Stimulated activated CD8-positive, alpha-beta memory T cell treated with anti-CD3 and anti-CD28 coated beads, Interleukin-7, amount 100 ng/mL, for 1 hour (primary cell): ENCODE results near the gene SMAD4.
"Not testable (repeated sequence)": the region's sequence is repeated elsewhere in the genome, so short reads cannot be mapped to it uniquely, and the experiment has no call there.

Experiments used
- DNase-seq, 2 donors: peaks; one replicate each; pipeline ENCODE4 v3.0.0-alpha.2; 2020; ENCODE audit warnings: low read depth in 2 of 2

The SMAD4 gene

DNA sequence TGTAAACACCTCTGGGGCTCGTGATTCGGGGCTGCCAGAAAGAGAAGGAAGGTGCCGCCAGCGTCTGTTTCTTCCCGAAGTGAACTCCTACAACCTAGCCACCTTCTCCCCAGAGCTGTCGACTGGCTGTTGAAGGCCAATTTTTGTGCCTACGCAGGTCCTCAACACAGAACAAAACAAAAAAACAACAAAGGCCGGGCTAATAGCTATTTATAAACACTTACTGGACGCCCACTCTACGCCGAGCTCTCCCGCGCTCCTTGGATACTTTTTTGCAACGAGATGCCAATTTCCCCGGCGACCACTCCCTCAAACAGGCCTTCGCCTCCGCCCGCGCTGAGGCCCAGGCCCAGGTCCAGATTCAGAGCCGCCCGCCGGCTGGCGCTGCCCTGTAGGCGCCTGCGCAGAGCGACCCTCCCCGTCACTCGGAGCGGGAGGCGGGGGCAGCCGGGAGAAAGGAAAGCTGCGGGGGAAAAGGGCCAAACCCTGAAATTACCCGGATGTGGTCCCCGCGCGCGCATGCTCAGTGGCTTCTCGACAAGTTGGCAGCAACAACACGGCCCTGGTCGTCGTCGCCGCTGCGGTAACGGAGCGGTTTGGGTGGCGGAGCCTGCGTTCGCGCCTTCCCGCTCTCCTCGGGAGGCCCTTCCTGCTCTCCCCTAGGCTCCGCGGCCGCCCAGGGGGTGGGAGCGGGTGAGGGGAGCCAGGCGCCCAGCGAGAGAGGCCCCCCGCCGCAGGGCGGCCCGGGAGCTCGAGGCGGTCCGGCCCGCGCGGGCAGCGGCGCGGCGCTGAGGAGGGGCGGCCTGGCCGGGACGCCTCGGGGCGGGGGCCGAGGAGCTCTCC is at the start of gene SMAD4:
SMAD4 (plus strand) TSS at position 520 of the 843 bp plus-strand sequence. CDS start 16,834 bp downstream, outside the sequence.
- peak; percentile 95 to 99 for DNase-seq

DNA sequence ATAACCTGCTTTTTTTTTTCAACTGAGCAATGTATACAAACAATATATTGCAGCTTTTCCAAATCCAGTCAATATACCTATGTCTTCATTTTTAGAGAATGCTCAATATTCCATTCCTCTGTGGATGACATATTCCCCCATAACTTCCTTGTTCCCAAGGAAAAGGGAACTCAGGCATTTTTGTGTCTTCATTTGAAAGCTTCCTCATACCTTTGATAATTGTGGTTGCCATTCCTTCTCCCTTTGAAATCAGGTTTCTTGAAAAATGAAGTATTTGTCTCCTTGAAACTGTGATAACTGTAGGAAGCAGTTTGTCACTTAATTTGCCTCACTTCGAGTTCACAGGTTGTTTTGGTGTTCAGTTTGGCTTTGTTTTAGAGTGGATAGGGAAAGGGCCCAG is 48.6 kb upstream of the SMAD4 start:
- DNase-seq: no peak

DNA sequence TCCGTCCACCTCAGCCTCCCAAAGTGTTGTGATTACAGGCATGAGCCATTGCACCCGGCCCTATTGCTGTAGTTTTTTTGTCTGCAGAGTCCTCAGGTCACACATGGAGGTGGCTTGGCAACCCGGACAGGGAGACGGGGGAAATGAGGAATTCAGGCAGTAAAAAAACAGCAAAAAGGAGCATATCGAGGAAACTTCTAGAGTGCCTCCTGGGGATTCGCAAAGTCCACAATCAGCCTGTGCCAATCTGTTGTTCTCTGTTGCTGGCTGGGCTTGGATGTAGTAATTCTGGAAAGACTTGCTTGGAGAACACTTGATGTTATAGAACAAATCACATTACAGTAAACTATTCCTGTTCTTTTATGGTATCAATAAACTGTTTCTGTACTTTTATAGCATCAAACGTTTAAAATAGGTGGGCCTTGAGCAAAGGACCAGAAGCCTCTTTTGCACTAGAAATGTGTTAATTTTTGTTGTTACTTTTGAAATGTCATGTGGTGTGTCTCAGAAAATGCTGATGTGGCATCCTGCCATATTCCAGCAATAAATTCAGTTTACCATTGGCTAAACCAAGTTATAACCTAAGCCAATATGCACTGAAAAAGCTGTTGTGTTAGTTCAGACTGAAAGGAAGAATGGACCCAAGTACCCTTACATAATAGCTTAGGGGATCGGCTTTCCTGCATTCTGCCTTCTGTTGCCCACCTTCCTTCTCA is 47.8 kb upstream of the SMAD4 start:
- no peak for DNase-seq

DNA sequence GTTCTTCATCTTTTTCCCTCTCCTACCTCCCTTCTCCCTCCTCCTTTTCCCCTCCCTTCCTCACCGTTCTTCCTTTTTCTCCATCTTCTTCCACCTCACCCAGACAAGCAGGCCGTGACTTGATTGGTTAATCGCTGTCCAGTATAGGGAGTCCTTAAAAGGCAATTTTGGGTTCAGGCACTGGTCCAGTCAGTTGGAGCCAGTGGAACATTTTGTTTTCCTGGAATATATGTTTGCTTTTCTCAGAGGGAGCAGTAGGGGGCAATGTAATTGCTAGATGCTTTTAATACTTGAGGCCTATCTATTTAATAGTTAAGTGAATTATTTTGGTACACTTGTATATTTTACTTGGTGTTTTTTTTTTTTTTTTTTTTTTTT is 47.2 kb upstream of the SMAD4 start:
- DNase-seq: no peak

DNA sequence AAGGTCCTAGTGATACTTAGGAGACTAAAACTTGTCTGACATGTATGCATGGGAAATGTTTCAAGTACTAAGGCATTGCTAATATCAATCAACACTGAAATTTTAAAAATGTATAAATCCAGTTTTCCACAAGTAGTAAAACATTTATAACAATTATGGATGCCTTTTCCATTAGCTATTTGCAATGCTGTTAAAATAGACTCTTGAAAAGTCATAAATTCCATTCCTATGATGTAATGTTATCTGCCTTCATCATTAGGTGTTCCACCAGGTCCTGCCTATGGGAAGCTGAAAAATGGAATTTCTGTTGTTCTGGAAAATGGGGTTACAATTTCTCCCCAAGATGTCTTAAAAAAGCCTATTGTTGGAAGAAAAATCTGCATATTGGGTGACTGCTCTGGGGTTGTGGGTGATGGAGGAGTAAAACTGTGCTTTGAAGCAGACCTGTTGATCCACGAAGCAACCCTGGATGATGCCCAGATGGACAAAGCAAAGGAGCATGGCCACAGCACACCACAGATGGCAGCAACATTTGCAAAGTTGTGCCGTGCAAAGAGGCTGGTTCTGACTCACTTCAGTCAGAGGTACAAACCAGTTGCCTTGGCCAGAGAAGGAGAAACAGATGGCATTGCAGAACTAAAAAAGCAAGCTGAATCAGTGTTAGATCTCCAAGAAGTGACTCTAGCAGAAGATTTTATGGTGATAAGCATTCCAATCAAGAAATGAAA is 43.5 kb upstream of the SMAD4 start:
- no peak for DNase-seq

DNA sequence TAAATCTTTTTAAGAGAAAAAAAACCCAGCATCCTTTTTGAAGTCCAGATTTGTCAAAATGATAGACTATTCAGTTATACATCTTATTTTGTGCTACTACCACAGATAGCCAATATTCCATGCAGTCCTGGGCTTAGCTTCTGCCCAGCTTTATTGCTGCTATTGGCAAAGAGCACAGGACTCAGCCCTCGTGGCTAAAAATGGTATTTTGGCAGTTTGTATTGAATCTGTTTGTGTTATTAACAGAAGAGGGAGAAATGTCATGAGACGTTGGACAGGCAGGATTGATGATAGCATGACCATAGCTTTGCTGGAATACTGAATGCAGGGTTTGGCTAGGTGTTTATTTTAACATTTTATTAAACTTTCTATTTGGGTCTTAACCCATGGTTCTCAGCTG is 42.8 kb upstream of the SMAD4 start:
- DNase-seq: no peak

DNA sequence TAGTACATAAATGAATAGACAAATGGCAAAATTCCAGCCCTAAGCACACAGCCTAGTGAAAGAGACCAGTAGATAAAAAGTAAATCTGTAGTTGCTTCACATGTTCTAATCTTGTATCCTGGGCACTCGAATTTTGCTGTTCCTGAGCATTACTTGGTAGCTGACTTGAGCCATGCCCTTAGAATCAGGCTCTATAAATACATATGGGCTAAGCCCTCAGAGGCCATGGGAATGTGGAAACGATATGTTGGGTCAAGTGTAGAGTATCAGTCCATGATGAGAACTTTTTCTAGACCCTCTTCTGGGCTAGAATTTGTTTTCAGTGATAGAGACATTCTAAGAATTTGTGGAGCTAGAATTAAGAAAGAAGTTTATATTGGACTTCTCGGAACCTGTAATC is 40.3 kb upstream of the SMAD4 start:
- no peak for DNase-seq

DNA sequence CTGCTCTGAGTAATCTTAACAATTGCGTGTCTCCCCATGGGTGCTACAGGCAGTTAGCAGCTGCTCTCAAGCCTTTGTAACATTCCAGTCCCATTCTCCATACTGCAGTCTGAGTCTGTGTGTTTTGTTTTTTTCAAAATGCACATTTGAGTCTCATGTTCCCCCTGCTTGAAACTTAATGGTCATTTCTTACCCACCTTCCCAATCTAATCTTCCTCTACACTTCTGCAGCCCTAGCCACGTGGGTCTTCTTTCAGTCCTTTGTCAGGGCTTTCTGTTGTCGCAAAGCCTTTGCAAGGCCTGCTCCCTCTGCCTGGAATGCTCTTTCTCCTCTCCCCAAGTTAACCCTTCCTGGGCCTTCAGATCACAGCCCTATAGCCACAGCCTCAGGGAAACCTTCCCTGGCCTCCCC is 37.7 kb upstream of the SMAD4 start:
- no peak for DNase-seq

DNA sequence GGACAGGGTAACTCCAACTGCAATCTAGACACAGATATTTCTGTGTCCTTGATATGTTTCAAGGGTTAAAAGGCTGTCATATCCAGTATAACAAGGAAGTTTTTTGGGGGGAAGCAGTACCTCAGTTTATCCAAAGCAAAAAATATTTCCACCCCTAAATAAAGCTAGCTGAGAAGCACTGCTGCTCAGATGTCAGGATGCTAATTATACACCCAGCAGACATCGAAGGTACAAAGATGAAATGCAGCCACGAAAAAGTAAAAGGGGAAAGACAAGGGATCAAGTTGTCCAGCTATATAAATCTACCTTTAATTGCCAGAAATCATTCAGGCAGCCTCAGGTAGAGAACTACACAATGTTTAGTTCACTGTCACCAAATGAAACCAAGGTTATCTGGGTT is 36.0 kb upstream of the SMAD4 start:
- no peak for DNase-seq

DNA sequence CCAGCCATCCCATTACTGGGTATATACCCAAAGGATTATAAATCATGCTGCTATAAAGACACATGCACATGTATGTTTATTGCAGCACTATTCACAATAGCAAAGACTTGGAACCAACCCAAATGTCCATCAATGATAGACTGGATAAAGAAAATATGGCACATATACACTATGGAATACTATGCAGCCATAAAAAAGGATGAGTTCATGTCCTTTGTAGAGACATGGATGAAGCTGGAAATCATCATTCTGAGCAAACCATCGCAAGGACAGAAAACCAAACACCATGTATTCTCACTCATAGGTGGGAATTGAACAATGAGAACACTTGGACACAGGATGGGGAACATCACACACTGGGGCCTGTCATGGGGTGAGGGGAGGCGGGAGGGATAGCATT is 26.8 kb upstream of the SMAD4 start:
- not testable (repeated sequence) for DNase-seq

DNA sequence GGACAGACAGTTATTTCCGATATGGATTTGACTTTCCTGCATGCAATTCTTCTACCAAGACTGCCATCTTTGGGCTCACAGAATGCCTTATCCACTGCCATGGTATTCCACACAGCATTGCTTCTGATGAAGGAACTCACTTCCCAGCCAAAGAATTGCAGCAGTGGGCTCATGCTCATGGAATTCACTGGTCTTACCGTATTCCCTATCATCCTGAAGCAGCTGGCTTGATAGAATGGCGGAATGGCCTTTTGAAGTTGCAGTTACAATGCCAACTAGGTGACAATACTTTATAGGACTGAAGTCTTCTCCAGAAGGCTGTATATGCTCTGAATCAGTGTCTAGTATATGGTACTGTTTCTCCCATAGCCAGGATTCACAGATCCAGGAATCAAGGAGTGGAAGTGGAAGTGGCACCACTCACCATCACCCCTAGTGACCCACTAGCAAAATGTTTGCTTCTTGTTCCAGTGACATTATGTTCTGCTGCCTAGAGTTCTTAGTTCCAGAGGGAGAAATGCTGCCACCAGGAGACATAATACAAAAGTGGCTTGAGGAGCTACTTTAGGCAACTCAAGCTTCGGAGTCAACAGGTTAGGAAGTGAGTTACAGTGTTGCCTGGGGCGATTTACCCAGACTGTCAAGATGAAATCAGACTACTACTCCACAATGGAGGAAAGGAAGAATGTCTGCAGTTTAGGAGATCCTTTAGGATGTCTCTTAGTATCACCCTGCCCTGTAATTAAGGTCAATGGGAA is 23.8 kb upstream of the SMAD4 start:
- DNase-seq: no peak

DNA sequence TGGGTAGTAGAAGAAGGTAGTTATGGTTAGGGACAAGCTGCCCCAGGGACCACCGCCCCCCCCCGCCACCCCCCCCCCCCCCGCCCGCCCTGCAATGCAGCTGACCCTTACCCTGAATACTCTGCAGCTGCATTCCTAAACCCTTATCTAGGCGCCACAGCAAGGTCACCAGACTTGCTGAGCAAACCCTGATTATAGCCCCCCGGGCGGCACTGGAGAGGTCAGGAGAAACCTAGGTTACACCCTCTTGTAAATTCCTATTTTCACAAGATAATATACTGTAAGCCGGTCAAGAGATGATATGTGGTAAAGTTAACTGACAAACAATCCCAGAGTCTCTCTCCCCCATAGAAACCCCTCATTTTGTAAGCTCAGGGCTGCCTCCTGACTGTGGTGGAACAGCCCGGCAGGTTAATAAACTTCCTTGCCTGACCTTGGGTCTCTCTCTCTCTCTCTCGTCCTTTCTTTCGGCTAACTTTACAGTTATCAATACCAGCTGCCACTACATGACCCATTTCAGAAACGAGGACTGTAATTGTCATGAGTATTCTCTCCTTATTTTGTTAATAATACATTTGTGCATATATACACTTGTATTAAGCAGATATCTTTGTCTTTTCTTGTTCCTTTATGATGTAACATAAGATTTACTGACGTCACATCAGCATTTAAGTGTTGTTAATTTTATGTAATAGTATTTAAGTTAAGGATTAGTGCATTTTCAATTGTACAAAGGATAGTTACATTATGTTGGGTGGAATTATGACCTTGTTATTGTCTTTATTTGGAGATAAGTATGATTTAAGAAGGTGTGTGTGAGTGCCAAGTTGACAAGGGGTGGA is 22.8 kb upstream of the SMAD4 start:
- DNase-seq: no peak

DNA sequence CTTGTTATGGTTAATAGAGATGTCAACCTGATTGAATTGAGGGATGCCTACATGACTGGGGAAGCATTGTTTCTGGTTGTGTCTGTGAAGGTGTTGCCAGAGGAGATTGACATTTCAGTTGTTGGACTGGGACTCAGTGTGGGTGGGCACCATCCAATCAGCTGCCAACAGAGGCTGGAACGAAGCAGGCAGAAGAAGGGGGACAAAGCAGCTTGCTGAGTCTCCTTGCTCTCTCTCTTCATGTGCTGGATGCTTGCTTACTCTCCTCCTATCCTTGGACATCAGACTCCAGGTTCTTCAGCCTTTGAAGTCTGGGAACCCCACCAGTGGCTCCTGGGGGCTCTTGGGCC is 22.2 kb upstream of the SMAD4 start:
- DNase-seq: no peak

DNA sequence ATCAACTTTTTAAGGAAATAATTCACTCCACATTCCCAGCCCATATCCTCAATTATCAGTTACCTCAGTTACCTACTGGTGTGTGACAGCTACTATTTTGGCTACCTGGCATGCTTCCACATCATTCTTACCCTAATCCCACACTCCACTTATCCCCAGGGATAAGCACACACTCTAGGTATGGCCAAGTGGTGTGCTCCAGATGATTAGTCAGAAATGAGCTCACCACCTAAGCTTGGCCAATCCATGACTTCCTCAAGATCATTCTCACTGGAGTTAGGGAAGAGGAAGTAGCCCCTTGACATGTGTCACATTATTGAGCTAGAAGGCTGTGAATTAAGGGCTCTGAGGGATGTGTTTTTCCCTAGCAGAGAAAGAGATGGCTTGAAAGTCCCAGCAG is 20.9 kb upstream of the SMAD4 start:
- DNase-seq: no peak

DNA sequence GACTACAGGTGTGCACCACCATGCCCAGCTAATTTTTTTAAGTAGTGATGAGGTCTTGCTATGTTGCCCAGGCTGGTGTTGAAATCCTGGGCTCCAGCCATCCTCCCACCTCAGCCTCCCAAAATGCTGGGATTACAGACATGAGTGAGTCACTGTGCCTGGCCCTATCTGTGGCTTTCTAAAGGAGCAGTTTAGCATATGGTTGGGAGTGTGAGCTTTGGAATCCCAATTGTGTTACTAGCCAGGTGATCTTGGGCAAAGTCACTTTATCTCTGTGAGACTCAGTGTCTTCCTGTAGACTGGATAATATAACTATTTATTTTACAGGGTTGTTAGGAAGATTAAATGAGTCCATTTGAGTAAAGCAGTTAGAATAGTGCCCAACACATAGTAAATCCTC is 19.8 kb upstream of the SMAD4 start:
- DNase-seq: no peak

DNA sequence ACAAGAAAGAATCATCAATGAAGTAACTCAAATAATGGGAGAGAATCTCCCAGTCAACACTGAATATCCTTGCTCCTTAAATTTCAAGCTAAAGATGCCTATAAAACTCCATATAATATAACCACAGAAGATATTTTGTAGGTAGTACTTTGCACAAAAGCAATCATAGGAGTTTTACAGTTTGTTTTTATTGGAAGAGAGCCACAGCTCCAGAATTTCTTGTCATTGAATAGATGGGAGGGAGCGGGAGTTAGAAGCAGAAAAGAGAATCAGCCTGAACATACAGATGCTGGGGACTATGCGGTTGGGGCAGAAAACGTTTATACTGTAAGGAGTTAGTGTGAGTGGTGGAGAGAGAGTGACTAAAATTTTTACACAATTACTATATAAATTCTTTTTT is 18.3 kb upstream of the SMAD4 start:
- no peak for DNase-seq

DNA sequence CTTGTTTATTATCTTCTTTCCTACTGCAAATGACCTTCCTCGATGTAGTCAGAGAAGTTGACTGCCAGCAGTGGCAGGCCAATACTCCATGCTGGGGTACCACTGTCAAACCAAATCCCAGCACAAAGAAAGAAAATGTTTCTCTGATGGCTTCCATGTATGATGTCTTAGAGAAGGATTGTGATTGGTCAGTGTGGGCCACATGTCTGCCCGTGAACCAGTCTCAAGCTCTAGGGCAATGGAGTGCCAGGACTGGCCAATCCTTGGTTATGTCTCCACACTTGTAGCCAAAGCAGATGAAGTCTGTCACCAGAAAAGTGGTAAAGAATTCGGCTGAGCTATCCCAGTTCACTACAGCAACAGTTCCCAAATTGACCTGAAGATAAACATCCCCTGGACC is 17.6 kb upstream of the SMAD4 start:
- DNase-seq: no peak

DNA sequence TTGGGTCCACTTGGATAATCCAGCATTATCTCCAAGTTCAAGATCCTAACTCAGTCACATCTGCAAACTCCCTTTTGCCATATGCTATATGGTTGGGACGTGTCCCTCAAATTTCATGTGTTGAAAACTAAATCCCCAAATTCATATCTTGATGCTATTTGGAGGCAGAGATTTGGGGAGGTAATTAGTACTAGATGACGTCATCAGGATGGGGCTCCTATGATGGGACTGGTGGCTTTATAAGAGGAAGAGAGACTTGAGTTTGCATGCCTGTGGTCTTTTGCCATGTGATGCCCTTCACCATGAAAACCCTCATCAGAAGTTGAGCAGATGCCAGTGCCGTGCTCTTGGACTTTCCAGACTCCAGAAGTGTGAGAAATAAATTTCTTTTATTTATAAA is 16.8 kb upstream of the SMAD4 start:
- DNase-seq: no peak

DNA sequence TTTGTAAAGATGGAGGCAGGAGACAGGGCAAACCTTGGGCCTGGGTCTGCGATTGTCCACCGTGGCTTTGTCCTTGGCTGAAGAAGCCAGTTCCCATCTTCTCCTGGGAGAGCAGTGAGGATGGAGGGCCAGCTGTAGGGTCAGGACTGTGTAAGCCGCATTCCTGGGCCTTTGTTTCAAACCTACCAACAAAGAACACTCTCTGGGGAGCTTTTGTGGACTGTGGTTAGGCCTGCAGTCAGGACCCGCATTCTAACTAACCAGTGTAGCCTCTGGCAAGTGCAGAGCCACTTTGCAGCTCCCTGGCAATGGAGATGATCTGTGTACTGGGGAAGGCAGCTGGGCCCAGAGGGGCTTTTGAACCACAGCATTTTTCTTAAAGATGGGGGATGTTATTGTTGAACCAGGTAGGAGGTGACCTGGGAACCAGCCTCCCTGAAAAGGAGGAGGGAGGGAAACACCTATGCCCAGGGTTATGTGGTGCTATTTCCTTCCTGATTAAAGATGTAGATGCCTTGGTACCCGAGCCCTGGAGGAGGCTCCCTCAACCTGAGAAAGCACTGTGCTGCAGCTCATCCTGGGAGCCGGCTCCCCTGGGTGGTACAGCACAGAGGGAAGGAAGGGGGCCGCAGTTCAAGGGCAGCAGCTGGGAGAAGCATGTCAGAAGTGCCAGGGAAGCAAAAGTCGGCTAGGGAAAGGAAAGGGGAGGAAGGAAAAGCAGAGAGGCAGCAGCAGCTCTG is 12.7 kb upstream of the SMAD4 start:
- no peak for DNase-seq

DNA sequence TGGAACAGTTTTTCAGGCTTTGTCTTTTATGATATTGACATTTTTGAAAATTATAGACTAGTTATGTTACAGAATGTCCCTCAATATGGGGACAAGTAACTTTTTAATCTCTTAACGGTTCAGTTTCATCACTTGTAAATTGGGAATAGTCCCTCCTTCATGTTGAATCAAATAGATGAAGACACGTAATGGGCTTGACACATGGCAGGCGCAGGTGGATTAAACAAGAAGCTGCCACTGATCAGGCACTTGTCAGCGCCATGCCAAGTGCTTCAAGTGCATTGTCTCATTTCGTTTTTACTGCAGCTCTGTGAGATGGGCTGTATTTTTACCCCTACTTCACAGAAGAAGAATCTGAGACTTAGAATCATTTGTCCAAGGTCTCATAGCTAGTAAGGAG is 9.5 kb upstream of the SMAD4 start:
- no peak for DNase-seq
